Glomerular visceral epithelial cell (primary cell): ENCODE results near the gene LRCH1.

Source experiments
- DNase-seq: peaks from one replicate; pipeline ENCODE4 v3.0.0-alpha.2; 2016; ENCODE audit errors: extremely low spot score

LRCH1 gene

DNA sequence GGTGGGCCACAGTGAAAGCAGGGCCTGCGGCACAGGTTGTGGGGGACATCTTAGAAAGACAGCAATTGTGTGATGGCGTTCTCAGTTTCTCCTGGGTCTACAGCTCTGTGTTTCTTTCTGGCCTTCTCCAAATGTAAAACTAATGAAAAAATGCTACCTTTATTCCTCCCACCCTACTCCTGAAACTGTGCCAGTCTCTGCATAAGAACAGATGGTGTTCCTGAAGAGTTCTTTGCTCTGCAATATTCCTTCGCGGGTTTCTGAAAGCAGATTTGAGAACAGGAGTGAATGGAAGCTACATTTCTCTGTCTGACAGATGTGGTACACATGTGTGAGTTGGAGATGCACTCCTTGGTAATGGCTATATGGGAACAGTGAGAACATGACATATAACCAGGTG is 18.0 kb upstream of the LRCH1 start:
- DNase-seq, result no peak

DNA sequence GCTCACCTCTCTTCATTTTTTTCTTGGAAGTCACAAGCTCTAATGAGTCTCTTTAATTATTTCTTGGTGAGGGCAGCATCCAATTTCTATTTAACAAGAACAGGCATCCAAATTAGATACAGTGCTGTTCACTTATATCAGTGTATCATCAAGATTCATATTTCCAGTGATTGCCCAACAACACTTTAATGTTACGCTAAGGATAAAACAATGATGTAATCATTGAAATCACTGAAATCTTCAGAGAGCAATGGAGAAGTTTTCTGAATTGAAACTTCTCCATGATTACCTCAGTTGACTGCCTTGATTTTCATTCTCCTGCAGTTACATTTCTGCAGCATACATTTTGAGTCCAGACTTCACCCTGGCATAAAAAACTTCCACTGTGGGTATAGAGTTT is 17.1 kb upstream of the LRCH1 start:
- DNase-seq, result no peak

DNA sequence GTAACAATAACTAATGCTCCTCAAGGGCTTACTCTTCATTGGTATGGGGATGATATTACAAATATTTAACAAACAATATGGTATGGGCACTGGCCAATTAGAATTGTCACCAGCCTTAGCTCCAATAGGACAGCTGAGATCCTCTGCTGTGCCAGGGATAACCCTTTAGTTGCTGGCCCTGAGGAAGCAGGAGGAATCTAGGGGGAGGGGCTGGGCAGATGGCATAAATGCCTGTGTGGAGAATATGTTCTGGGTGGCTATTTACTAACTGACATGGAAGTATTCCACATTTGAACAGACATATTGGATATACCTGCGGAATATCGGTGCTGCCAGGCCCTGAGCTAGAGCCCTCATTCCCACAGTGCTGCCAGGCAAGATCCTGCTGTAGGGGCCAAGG is 16.6 kb upstream of the LRCH1 start:
- no peak for DNase-seq

DNA sequence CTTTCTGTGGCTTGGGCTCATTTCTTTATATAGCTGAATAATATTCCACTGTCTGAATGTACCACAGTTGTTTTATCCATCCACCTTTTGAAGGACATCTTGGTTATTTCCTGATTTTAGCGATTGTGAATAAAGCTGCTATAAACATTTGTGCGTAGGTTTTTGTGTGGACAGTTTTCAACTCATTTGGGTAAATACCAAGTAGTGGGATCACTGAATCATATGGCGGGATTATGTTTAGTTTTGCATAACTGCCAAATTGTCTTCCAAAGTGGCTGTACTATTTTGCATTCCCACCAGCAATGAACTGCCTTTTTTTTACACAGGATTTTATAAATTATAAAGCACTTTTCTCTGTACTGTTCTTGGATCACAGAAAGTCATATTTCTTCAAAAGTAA is 13.7 kb upstream of the LRCH1 start:
- DNase-seq, result no peak

DNA sequence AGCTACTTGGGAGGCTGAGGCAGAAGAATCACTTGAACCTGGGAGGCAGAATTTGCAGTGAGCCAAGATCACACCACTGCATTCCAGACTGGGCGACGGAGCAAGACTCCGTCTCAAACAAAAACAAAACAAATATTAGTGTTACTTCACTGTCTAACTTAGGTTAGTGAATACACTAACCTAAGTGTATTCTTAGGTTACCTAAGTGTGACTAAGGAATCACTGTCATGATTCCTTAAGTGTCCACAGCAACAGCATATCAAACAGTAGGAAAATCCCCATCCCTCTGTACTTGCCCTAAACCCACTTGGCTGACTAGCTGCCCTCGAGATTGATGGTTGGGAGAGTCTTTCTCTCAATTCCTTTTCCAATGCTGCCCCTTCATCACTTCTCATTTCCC is 11.8 kb upstream of the LRCH1 start:
- no peak for DNase-seq

DNA sequence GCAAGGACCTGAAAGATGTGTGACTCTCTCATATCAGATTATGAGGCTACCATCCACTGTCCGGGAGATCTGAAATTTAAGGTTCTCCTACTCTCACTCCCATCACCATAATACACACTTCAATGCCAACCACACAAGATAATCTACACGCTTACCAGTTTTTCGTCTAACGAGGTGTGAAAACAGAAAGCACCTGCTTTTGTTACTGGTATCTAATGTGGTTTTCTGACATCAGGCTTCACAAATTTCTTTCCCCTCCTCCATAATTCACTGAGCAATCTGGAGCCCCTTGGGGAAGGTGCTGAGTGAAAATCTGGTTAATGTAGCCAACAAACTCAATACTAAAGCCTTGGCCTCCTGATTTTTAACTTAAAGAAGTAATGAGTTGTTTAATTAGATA is 10.1 kb upstream of the LRCH1 start:
- no peak for DNase-seq

DNA sequence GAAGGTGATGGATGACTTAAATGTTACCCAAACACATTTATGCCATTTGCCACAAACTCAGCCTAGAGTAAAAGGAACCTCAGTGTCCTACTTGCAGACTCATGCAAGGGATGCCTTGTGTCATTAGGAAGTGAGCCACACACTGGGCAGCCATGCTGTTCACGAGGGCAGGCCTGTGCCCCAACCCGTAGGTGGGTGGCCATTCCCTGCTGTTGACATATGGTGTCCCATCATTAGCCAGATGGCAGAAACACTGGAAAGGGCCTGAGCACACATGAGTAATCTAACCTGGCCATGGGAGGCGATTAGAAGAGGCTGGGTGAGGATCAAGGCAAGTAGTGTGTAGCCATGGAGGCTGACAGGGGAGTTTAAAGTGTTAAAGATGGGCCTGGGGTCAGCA is 9.7 kb upstream of the LRCH1 start:
- no peak for DNase-seq

DNA sequence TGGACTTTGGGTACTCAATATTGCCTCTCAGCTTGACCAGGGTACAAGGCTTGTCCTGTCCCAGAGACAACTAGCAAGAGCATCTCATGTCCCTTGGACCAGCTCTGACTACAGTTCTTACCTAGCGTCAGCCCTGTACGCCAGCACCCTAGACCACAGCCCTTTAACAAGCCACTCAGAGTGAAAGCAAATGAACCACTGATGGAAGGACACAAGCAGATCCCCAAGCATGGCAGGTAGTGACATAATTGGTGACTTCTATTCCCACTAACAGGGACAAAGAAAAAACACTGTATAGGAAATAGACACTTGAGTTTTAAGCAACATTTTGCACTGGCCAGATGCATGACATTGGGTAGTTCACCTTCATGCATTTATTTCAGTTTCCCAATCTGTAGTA is 8.8 kb upstream of the LRCH1 start:
- no peak for DNase-seq

DNA sequence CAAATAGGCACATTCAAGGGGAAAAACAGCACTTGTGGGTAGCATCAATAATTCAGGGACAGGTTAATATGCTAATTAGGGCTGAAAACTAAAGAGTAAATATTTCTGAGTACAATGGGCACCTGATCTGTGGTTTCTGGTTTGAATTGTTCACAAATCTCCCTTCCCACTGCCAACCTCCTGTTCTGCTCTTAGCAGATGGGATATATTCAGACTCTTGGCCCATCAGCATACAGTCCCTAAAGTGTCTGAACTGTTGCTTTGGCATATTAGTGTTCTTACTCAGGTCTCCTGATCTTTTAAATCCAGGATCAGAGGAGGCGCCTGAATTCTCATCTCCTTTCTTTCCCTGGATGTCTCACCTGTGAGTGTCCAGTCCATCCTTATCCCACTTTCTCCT is 8.2 kb upstream of the LRCH1 start:
- no peak for DNase-seq

DNA sequence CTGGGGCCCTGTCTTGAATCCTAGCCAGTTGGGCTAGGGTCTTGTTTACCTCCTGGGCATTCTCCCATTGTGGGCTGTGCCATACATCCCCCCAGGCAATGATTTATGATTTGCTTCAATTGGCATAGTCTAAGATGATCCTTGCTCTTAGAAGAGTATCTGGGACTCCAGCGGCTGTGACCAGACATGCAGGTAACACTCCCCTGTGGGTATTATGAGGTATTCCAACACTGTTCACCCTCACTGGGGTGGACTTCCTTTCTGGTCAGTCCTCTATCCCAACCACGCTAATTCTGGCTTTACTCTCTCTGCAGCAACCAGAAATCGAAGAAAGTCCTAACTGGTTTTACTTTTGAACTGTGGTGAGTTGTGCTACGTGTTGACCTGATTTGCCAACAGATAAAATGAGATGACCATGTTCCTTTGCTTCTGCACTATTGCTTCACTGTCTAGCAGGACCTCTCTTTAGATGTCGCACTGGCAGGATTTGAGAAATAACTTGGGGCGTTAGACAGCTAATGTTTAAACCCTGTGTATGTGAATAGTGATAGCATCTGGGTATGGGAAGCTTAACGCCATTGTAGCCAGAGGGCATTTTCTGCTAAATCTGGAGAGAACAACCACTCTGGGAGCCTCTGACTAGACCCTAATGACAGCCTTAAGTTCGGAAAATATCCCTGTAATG is 6.7 kb upstream of the LRCH1 start:
- DNase-seq, result no peak

DNA sequence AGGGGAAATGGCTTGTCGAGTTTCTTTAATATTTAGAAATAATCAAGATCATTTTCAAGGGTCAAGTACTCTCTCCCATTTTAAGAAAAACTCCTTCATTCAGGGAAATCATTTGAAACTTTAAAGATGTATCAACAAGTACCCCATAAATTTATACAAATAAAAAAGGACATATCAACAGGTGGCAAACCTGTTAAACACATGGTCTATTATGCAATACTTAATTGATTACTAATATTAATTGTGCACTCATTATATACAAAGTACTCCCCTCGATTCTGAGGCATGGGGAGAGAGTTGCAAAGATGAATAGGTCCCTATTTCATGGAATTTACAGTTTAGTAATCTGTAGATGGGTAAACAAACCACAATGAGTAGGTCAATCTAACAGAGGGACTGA is 2.1 kb upstream of the LRCH1 start:
- DNase-seq, result no peak

DNA sequence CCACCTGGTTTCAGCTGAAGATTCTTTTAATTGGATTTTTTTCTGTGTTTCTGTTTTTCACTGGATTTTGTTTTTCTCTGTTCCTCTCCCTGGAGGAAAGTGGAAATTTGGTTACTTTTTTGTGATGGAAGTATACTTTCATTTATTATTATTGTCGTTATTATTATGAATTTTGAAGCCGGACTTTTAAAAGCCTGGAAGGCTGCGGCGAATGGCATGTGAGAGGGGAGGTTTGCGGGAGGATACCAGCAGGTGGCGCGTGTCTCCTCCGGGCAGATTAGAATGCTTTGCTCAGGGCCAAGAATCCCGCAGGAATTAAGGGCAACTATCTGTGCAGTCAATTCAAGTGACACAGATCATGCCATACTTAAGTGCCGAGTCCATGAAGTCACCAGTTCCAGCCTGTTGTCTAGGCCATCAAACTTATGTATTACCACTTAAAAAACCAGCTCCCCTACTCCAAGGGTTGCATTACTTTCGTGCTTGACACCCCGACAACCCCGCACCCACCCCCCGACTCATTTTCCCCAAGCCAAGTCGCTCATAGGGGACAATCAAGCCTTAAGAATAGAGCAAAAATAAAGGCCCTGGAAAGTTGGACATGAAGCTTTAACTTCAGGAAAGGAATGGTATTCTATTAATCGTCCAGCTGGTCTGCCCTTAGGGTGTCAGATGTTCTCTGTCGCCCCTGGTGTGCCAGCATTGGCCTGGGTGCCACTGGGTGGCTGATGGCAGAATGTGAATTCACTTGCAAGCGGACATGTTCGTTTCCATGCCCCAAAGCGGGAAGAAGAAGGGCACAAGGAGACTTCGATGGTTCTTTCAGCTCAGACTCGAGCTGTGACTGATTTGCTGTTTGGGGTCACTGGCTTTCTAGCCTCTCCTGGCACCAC is 1.3 kb upstream of the LRCH1 start:
- peak; percentile 80 for DNase-seq

DNA sequence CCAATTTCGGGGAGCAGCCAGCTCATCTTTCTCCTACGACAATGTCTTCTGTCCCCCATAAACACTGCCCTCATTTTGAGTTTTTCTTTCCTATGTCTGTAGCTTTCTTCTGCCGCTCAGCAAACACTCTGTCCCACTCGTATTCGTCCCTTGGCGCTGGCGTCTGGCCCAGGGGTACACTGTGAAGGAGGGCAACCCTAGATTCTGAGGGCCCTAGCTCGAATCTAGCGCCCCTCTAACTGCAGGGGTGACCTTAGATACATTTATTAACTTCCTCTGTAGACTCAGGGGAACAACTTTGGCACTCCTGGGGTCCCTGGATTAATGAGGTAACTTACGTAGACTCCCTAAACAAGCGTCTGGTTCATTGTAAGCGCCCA is 677 bp upstream of the LRCH1 start:
- no peak for DNase-seq

DNA sequence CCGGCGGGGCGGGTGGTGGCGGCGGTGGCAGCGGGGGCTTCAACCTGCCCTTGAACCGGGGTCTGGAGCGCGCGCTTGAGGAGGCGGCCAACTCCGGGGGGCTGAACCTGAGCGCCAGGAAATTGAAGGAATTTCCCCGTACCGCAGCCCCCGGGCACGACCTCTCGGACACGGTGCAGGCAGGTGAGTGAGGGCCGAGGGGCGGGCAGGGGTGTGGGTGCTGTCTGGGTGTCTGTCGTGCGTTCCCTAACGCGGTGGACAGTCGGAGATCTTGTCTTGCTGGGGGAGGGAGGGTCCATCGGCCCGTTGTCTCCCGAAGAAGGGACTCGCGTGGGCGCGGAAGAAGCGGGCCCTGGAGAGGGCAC is 533 bp downstream of the LRCH1 start:
- no peak for DNase-seq

DNA sequence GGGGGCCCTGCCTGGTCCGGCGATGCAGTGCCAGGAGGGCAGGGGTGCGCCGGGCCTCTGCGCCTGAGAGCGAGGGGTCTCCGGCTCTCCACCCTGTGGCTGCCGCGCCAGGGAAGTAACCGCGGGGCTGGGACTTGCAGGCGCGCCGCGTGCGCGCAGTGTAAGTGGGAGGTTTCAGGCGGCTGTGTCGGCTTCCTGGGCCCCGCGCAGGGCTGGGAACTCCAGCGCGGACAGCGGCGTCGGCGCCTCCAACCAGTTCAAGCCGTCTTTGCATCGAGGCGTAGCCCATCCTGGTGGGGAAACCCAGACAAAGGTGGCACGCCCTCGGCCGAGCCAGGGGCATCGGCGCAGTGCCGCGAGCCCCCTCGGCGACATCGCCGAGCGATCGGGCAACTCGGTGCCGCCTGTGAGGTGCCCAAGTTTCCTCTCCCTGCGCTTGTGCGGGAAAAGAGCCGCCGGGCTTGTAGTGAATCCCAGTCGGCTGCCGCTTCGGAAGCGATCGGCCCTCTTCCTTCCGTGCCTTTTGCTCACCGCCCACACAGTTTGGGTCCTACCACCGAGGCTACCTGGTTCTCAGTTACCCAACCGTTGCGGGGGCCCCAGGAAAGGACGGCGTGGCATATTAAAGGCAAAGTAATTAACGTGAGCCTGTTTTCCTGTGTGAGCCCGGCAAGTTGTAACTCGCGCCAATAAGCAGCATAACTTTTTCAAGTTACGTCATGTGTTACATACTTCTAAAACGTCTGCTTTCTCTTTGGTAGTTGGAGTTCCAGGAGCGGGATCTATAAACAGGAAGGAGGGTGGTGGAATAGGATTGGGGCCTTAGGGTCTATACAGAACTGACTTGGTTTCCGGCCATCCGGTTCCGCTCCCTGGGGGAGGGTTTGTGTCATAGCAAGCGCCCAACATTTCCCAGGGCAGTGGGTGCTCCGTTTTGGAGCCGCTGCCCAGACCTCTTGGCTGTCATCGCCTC is 1.2 kb downstream of the LRCH1 start:
- DNase-seq, result peak; percentile 89

DNA sequence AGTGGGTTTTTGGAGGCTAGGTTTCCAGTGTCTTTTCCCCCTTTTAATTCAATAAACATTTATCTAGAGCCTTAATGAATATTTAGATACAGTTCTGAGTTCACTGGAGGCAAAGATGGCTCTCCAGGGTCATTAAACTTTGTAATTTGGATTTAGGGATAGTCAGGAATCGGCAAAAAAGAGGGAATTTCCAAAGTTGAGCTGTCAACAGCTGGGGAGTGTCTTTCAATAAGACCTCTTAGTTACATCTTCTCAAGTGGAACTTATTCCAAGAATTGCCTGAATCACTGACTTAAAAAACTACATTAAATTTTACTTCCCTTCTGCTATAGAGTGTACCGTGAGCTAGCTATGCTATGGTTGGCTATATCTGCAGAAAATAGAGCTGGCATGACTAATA is 2.0 kb downstream of the LRCH1 start:
- peak; percentile 22 for DNase-seq

DNA sequence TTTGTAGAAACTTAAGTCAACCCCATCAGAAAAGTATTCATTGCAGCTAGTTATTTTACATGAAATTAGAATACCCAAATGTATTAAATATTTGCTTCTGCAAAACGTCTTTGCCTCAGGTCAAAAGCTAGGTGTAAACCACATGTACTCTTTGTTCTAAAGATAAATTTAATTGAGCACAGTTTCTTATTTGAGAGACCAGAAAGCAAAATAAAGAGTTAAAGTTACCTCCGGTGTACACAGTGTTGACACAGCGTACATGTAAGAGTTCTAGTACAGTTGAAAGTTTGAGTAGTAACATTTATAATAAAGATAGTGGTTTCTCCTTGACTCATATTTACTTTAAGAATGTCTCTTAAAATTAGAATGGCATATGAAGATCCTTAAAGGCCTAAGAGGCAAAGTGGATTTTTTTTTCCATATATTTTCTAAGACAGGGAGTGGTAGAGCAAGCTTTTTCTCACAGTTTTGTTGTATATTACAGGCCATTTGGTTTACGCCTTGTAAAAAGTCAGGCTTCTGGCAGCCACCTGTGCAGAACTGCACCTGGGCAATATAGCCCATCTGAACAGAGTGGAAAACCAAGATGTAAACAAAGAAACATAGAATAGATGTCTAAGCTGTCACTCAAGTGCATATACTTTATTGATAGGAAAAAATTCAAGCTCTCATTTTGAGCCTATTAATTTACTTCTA is 2.9 kb downstream of the LRCH1 start:
- DNase-seq, result no peak

DNA sequence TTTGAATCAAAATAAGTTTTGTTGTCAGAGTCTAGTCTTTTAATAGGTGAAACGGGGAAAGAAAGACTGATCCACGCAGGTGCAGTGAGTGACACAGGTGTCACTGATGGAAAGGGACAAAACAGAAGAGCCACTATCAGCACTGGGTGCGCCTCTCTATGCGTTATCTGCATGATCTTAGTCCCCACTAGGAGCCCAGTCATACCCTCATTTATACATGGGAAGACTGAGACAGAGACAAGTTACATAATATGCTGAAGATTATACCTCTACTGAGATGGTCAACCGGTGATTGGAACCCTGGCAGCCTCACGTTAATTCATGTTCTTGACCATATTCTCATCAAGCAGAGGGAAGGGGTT is 3.4 kb downstream of the LRCH1 start:
- DNase-seq, result no peak

DNA sequence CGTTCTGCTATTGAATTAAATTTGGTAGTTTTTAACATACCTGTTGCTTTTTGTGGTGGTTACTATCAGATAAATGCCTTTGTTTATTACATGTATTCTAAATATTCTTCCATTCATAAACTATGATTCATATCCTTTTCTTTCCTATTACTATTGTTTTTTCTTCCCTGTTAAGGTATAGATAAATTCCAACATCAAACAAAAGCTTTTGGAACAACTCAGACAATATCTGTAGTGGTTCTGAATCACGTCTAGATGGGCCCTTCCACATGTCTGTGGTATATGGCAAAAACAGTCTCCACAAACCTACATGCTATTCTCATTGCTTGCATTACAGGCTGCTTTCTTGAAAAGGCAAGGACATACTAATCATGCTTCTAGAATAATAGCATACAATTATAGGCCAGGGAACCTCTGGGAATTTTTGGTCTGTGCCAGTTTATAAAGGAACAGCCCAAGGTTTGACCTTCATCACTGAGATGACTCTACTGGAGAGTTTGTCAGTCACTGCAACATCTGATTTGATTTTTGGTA is 6.4 kb downstream of the LRCH1 start:
- no peak for DNase-seq

DNA sequence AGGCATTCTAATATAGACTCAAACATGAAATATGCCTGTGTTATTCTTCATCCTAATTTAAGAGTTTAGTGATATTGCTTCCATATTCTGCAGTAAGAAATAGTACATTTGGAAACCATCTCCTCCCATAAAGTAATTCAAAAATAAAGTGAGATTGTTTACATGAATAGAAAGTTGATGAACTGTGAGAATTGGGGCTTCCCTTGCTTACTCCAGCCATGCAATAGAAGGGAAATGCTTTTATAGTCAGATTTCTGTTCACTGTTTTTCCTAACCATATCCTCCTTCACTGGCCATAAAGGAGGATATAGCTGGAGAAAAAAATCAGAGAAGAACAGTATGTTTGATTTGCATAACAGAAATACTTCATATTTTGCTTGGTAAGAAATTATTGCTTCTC is 7.8 kb downstream of the LRCH1 start:
- DNase-seq, result no peak

DNA sequence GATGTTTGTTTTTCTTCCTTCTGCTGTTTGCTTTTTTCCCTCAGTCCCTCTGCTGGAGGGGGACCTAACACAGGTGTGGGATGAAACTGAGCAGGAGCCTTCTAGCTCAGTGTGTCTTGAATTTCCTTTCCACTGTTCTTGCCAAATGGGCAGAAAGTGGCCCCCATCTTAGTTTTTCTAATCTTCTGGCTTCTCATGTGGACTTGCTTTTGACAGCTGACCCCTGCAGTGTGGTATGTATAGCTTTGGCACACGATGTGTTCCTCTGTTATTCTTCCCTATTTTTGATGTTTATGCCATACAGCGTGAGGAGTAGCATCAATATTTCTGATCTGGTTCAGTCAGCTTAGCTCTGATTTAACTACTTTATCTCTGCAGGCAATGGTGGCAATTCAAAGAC is 8.3 kb downstream of the LRCH1 start:
- DNase-seq, result no peak

DNA sequence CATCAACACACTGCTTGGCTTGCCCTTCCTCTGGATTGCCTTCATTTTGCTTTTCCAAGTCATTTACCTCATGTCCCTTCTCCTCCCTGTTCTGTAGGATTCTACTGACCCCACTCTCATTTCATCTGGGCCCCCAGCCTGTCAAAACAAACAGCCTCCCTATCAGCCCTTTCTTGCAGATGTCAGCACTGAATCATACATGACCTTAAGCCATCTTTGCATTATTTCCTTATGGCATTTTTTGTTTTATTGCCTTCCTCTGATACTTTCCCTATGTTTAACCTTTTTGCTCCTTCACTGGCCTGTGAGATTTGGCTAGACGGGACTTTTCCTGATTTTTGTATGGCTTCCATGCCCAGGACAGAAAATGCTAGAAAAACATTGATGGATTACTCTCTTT is 8.7 kb downstream of the LRCH1 start:
- no peak for DNase-seq
